ENCODE results near the gene DDAH2.

Gene DDAH2

DNA sequence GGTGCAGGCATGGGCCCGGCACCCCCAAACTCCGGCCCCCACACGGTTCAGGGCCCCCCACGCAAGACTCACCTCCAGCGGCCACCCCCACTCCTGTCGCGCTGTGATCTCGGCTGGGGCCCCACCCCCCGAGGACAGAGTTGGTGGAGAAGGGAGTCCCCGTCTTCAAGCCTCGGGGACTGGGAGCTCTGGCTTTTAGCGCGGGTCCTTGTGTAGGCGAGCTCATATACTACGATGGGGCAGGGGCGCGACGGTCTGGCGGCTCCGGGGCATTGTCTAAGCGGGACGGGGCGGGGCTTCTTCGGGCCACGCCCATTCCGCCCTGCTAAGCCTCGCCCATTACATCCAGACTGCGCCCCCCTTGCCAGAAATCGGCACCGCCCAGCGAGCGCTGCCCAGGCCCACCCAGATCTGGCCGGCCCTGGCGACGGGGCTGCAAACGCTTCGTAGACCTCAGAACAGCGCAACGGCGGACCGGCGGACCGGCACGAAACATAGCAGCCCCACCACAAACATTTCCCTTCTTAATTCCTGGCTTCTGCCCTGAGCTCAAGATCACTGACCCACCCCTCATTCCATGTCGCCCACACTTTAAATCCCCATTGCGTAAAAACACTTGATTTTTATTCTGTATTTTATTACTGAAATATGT, 1.0 kb upstream of the DDAH2 start:
- no peak for DNase-seq

GRCh38 chr6:31729515-31729978, 448 bp upstream of the DDAH2 start:
- no peak for DNase-seq

DNA sequence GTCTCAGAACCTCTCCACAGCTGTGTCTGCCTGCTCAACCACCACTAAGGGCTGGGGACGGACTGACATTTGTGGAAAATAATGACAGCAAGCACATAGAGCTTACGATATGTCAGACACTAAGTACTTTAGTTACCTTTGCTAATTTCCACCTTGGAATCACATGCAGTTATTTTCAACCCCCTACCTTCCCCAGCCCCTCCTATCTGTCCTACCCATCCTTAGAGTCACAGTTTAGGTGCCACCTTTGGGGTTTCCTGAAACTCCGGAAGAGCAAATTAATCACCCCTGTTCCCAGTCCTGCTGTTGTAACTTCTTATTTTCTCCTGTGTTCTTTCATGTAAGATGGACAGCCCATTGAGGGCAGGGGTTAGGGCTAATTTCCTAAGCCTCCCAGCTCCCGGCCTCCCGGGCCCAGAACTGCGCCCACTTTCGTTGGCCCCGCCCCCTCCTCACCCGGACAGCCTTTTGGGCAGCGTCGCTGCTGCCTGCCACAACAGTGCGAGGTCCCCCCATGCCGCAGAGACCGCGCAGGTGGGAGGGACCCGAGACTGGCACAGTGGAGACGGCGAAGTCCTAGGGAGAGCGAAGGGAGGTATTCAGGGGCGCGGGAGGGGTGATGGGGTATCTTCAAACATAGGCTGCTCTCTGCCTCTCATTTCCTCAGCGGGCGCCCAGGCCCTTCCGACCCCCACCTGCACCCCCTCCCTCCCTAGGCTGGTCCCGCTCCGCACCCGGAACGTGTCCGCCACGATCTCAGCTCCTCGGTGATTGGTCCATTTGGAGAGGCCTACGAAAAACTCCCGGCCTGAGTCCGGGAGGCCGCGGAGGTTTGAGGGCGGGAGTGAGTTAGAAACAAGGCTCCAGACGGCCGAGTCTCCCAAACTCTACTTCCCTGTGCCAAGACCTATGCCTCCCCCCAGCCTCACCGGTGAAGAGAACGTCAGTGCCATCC, 1.1 kb downstream of the DDAH2 start:
- DNase-seq: no peak

- DNase-seq: no peak
Observed at GRCh38 chr6:31727034-31727716, 1.9 kb downstream of the DDAH2 start.

GRCh38 chr6:31725502-31726350, 3.4 kb downstream of the DDAH2 start:
- no peak for DNase-seq

DNA sequence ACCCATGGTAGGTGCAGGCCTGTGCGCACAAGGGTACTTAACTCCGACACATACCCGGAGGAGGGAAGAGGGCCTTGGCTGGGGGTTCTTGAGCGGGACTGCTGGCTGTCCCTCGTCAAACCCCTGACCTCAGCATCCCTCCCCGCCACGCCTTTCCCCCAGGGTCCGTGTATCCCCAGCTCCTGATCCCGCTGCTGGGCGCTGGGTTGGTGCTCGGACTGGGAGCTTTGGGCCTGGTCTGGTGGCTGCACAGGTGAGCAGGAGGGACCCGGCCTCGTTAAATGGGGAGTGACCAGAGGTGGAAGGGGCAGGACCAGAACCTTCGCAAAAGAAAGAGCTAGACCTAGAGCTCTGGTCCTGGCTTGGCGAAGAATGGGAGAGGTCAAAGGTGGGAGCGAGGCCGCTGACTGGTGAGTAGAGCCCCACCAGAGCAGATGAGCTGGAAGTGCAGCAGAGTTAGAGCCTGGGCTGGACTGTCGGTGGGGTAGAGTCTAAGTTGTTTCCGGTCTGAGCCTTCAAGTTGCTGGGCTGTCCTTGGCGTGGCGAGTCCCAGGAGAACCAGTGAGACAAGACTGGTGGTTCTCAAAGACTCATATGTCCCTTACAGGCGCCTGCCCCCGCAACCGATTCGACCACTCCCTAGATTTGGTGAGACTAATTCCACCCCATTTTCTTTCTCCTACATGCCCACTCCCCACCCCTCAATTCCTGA, 5.0 kb downstream of the DDAH2 start:
- DNase-seq: no peak

- no peak for DNase-seq
Observed at GRCh38 chr6:31723245-31723979, 5.7 kb downstream of the DDAH2 start, which contains the start of gene MPIG6B. MPIG6B (plus strand) TSS chr6:31723373; CDS start chr6:31723384, 11 bp downstream.

DNA sequence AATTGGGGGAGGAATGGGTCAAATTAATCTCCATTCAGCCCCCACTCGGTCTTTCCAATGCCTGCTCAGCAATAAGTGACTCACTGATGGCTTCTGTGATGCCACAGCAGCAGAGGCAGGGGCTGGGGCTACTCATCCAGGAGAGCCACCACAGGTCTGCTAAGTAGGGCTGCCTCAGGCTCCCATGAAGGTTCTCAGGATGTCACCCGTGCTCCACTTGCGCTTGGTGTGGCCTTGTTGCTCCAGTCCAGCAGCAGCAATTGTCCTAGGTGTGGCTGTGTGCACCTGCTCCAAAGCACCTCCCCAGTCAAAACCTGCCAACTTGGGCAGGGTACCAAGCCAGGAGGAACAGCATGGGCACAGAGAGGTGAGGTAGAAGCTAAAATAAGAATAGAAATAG, 6.9 kb downstream of the DDAH2 start:
- DNase-seq: no peak

DNA sequence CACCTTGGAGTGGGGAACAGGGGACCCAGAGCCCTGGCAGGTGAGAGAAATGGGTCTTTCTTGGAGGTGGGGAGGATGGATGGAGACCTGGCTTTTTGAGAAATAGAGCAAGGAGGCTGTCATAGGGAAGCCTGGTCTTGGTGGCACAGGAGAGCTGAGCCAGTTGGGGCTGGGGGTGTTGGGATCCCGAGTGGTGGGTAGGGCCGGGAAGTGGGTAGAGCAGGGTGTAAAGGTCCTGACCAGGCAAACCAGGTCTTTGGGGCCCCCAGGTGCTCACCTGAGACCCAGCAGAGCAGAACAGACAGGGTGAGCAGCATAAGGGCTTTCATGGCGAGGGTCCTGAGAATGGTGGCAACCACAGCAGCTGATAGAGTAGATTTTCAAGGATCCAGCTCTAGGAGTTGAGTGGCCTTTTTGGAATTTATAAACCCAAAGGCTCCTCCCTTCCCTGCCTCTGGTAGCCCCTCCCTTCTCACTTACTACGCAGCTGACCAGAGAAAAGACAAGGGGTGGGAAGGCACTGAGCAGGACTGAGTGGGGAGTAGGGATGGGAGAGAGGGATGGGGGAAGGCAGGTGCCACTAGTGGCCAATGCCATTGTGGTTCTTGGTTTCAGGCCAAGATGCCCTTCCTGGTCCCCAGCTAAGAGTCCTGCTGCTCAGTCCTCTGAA, 7.6 kb downstream of the DDAH2 start, which contains the start of gene LY6G6C:
TSS of gene LY6G6C (minus strand) at position 396 of the 670 bp plus-strand sequence. CDS start at position 329, 67 bp downstream.
- no peak for DNase-seq

- no peak for DNase-seq
Observed at GRCh38 chr6:31720196-31720770, 8.8 kb downstream of the DDAH2 start.

DNA sequence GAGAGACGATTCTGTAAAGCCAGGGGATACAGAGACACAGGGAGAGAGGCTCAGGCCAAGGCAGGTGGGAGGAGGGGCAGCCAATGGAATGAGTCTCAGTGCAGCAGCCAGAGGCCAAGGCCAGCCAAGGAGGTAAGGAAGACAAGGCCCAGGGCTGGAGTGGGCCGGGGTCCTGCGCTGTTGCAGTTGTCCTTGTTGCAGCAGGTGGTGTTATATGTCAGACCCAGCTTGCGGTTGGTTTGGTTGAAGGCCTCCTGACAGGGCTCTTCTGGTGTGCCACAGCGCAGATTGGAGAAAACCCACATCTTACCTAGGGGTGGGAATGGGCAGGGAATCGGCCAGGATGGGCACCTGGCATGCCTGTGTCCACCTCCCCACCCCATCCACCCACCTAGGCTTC, 10.1 kb downstream of the DDAH2 start:
- no peak for DNase-seq

- no peak for DNase-seq
Observed at GRCh38 chr6:31718265-31718664, 10.8 kb downstream of the DDAH2 start.

DNA sequence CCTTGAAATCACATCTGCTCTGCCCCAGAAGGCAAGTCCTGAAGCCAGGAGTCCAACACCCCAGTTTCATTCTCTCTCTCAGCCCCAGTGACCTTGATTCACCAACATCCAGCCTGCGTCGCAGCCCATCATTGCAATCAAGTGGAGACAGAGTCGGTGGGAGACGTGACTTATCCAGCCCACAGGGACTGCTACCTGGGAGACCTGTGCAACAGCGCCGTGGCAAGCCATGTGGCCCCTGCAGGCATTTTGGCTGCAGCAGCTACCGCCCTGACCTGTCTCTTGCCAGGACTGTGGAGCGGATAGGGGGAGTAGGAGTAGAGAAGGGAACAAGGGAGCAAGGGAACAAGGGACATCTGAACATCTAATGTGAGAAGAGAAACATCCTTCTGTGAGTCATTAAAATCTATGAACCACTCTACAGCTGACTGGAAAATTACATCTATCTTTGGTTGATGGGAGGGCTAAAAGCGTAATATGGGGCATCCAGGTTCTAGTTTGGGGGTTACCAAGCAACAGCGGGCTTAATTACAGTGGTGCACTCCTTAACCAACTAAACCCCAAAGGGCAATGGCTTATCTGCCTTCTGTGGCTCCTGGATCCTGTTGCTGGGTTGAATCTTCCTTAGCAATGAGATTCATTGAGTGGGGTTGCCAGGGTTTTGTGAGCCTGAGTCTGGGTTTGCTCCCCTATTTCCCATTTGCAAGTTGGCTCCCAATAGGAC, 11.4 kb downstream of the DDAH2 start:
- DNase-seq: peak; percentile 29

- DNase-seq: no peak
Observed at GRCh38 chr6:31715022-31715958, 13.8 kb downstream of the DDAH2 start, which contains the start of gene LY6G6D. LY6G6D (plus strand) TSS chr6:31715348; CDS start chr6:31715356, 8 bp downstream.

DNA sequence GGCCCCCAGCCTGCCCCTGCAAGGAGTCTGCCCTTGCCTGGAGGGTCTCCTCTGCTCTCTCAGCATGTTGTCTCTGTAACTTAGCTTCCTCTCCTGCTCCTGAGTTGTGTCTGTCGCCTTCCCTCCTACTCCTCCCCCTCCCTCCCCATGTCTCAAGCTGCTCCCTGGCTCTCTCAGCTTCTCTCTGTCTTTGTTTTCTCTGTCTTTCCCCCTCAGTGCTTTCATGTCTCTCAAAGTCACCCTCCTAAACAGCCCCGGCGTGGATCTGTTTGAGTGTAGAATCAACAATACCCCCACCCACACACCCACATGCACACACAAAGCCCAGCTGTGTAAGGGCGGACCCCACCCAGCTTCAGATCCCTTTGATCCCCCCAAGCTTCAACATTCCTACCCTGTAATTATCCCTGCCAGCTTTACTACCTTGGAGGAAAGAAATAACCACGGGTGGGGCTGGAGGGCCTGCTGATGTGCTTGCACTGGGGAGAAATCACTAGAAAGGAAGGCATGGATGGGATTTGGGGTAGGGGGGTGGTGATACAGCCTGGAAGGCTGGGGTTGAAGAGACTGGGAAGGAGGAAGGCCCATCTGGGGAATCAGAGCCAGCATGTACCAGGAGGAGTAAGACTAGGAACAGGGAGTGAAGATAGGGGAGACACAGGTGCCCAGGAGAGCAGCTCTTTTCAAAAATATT, 15.0 kb downstream of the DDAH2 start:
- DNase-seq: no peak

GRCh38 chr6:31713465-31713864, 15.6 kb downstream of the DDAH2 start:
- no peak for DNase-seq

DNA sequence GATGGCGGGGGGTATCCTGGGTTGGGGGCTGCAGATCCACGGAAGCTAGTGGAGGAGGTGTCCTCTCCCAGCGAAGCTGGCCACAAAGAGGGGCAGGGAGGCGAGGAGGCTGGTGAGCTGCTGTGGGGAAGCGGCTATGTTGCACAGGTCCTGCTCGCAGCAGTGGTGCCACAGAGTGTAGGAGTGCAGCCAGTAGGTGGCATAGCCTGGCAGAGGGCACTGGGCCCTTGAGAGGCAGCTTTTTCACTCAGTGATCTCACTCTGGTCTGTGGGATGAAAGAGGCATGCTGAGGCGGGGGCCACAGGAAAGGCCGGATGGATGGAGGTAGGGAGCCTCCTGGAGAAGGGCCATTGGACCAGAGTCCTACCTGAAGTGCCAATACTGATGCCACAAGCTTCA, 16.8 kb downstream of the DDAH2 start:
- DNase-seq: no peak
